SJSA1 (cell line): Measurements from ENCODE around the gene NTNG1. TPM values are rescaled to one million over a fixed set of nuclear protein-coding genes. Genes with fewer than 3 reads are reported as not detected.

Experiments
- DNase-seq, 2 experiments: peaks; one replicate each; pipeline ENCODE4 v3.0.0-alpha.2; 2015 to 2020; ENCODE audit warnings: low spot score in 2 of 2, low read depth in 1 of 2
- H3K27ac ChIP-seq: fragments of 250-450 bp; sonication (Bioruptor Pico); 2 replicates; pipeline ENCODE4 v1.5.1; 2020; ENCODE audit warnings: mild to moderate bottlenecking, moderate library complexity
- H3K27me3 ChIP-seq: fragments of 250-450 bp; sonication (Bioruptor Pico); replicated peaks from 2 replicates; pipeline ENCODE4 v1.5.1; 2020; ENCODE audit warnings: mild to moderate bottlenecking, moderate library complexity
- H3K36me3 ChIP-seq: fragments of 250-450 bp; sonication (Bioruptor Pico); 2 replicates; pipeline ENCODE4 v1.5.1; 2020; ENCODE audit warnings: mild to moderate bottlenecking
- H3K4me1 ChIP-seq: fragments of 250-450 bp; sonication (Bioruptor Pico); replicated peaks from 2 replicates; pipeline ENCODE4 v1.6.1; 2021; ENCODE audit warnings: mild to moderate bottlenecking
- H3K4me3 ChIP-seq: fragments of 250-450 bp; sonication (Bioruptor Pico); 2 replicates; pipeline ENCODE4 v1.5.1; 2020; ENCODE audit warnings: mild to moderate bottlenecking
- H3K9me3 ChIP-seq: fragments of 250-450 bp; sonication (Bioruptor Pico); replicated peaks from 2 replicates; pipeline ENCODE4 v1.5.1; 2020; ENCODE audit warnings: mild to moderate bottlenecking
- total RNA-seq: library from RNA; depleted of rRNA; stranded (reverse); fragments of >200 nt; shearing (Covaris generic); gene quantifications from 2 replicates; pipeline ENCODE4 v1.2.3, GENCODE V29; 2014

Gene NTNG1
- total RNA-seq, 1 experiment from 2014 or later: not detected

- no peaks in the 10 kb centered on the region for H3K27me3 ChIP-seq
- no peaks in the 10 kb centered on the region for H3K4me1 ChIP-seq
- H3K4me3 ChIP-seq: no peak overlapping the region
- no peak overlapping the region for H3K27ac ChIP-seq
- DNase-seq: no peak
- H3K9me3 ChIP-seq: no peaks in the 10 kb centered on the region
- no peaks in the 10 kb centered on the region for H3K36me3 ChIP-seq
Measured at GRCh38 chr1:107272321-107272720, 131.5 kb downstream of the NTNG1 start.

- H3K4me3 ChIP-seq: no peak overlapping the region
- H3K27ac ChIP-seq: no peak overlapping the region
- no peaks in the 10 kb centered on the region for H3K9me3 ChIP-seq
- no peaks in the 10 kb centered on the region for H3K27me3 ChIP-seq
- no peaks in the 10 kb centered on the region for H3K36me3 ChIP-seq
- DNase-seq: no peak
- no peaks in the 10 kb centered on the region for H3K4me1 ChIP-seq
Measured at GRCh38 chr1:107273515-107273914, 132.7 kb downstream of the NTNG1 start.

- no peaks in the 10 kb centered on the region for H3K27me3 ChIP-seq
- H3K9me3 ChIP-seq: no peaks in the 10 kb centered on the region
Measured at GRCh38 chr1:107274227-107274626, 133.4 kb downstream of the NTNG1 start.

GRCh38 chr1:107276247-107276646 is 135.4 kb downstream of the NTNG1 start:
- no peak overlapping the region for H3K27ac ChIP-seq
- no peak for DNase-seq
- H3K9me3 ChIP-seq: no peaks in the 10 kb centered on the region
- no peaks in the 10 kb centered on the region for H3K36me3 ChIP-seq
- H3K4me1 ChIP-seq: no peaks in the 10 kb centered on the region
- no peak overlapping the region for H3K4me3 ChIP-seq
- no peaks in the 10 kb centered on the region for H3K27me3 ChIP-seq

More at GRCh38 chr1:107274227-107274626, 133.4 kb downstream of the NTNG1 start:
- H3K4me3 ChIP-seq: no peak overlapping the region
- no peak for DNase-seq
- H3K27ac ChIP-seq: no peak overlapping the region
- H3K36me3 ChIP-seq: no peaks in the 10 kb centered on the region
- H3K4me1 ChIP-seq: no peaks in the 10 kb centered on the region

- H3K27me3 ChIP-seq: no peaks in the 10 kb centered on the region
- H3K4me1 ChIP-seq: no peaks in the 10 kb centered on the region
- no peaks in the 10 kb centered on the region for H3K36me3 ChIP-seq
- H3K9me3 ChIP-seq: no peaks in the 10 kb centered on the region
- H3K4me3 ChIP-seq: no peak overlapping the region
- H3K27ac ChIP-seq: no peak overlapping the region
- no peak for DNase-seq
Measured at GRCh38 chr1:107277022-107277421, 136.2 kb downstream of the NTNG1 start.

GRCh38 chr1:107286125-107286524 is 145.3 kb downstream of the NTNG1 start:
- H3K4me3 ChIP-seq: no peak overlapping the region
- no peaks in the 10 kb centered on the region for H3K36me3 ChIP-seq
- H3K27ac ChIP-seq: no peak overlapping the region
- DNase-seq: no peak
- no peaks in the 10 kb centered on the region for H3K9me3 ChIP-seq
- no peaks in the 10 kb centered on the region for H3K27me3 ChIP-seq
- no peaks in the 10 kb centered on the region for H3K4me1 ChIP-seq

- no peaks in the 10 kb centered on the region for H3K9me3 ChIP-seq
- no peaks in the 10 kb centered on the region for H3K36me3 ChIP-seq
- no peak for DNase-seq
- H3K4me1 ChIP-seq: no peaks in the 10 kb centered on the region
- H3K27me3 ChIP-seq: no peaks in the 10 kb centered on the region
- no peak overlapping the region for H3K27ac ChIP-seq
- H3K4me3 ChIP-seq: no peak overlapping the region
Measured at GRCh38 chr1:107291987-107292386, 151.1 kb downstream of the NTNG1 start.

- Histone ChIP-seq H3K36me3 (no peaks in the 10 kb centered on the region), H3K27ac (no peak overlapping the region), H3K4me3 (no peak overlapping the region), H3K4me1 (no peaks in the 10 kb centered on the region), H3K27me3 (no peaks in the 10 kb centered on the region), H3K9me3 (no peaks in the 10 kb centered on the region)
- no peak for DNase-seq
Measured at GRCh38 chr1:107293901-107294613, 153.2 kb downstream of the NTNG1 start.

GRCh38 chr1:107294686-107295085 is 153.8 kb downstream of the NTNG1 start:
- no peaks in the 10 kb centered on the region for H3K4me1 ChIP-seq
- H3K27ac ChIP-seq: no peak overlapping the region

GRCh38 chr1:107297681-107298080 is 156.8 kb downstream of the NTNG1 start:
- DNase-seq: no peak
- H3K27ac ChIP-seq: no peak overlapping the region
- H3K4me1 ChIP-seq: no peaks in the 10 kb centered on the region
- no peak overlapping the region for H3K4me3 ChIP-seq
- no peaks in the 10 kb centered on the region for H3K27me3 ChIP-seq
- no peaks in the 10 kb centered on the region for H3K36me3 ChIP-seq
- H3K9me3 ChIP-seq: no peaks in the 10 kb centered on the region

More at GRCh38 chr1:107294686-107295085, 153.8 kb downstream of the NTNG1 start:
- Histone ChIP-seq H3K9me3 (no peaks in the 10 kb centered on the region), H3K36me3 (no peaks in the 10 kb centered on the region), H3K27me3 (no peaks in the 10 kb centered on the region), H3K4me3 (no peak overlapping the region)
- no peak for DNase-seq

GRCh38 chr1:107298526-107298925 is 157.7 kb downstream of the NTNG1 start:
- no peak overlapping the region for H3K27ac ChIP-seq
- no peaks in the 10 kb centered on the region for H3K9me3 ChIP-seq
- H3K36me3 ChIP-seq: no peaks in the 10 kb centered on the region
- DNase-seq: no peak
- no peak overlapping the region for H3K4me3 ChIP-seq
- H3K27me3 ChIP-seq: no peaks in the 10 kb centered on the region
- H3K4me1 ChIP-seq: no peaks in the 10 kb centered on the region

- Histone ChIP-seq H3K4me3 (no peak overlapping the region), H3K27me3 (no peaks in the 10 kb centered on the region), H3K27ac (no peak overlapping the region), H3K9me3 (no peaks in the 10 kb centered on the region), H3K36me3 (no peaks in the 10 kb centered on the region), H3K4me1 (no peaks in the 10 kb centered on the region)
- DNase-seq: no peak
Measured at GRCh38 chr1:107299521-107299920, 158.7 kb downstream of the NTNG1 start.

GRCh38 chr1:107309962-107310361 is 169.1 kb downstream of the NTNG1 start:
- Histone ChIP-seq H3K36me3 (no peaks in the 10 kb centered on the region), H3K9me3 (no peaks in the 10 kb centered on the region), H3K4me1 (no peaks in the 10 kb centered on the region), H3K27me3 (no peaks in the 10 kb centered on the region), H3K27ac (no peak overlapping the region), H3K4me3 (no peak overlapping the region)
- no peak for DNase-seq

GRCh38 chr1:107315652-107316051 is 174.8 kb downstream of the NTNG1 start:
- H3K4me1 ChIP-seq: no peaks in the 10 kb centered on the region
- H3K36me3 ChIP-seq: no peaks in the 10 kb centered on the region
- H3K9me3 ChIP-seq: no peaks in the 10 kb centered on the region
- H3K4me3 ChIP-seq: no peak overlapping the region
- no peak for DNase-seq
- H3K27me3 ChIP-seq: no peaks in the 10 kb centered on the region
- no peak overlapping the region for H3K27ac ChIP-seq

- no peaks in the 10 kb centered on the region for H3K9me3 ChIP-seq
- H3K4me1 ChIP-seq: no peaks in the 10 kb centered on the region
- no peak for DNase-seq
- no peak overlapping the region for H3K4me3 ChIP-seq
- no peaks in the 10 kb centered on the region for H3K36me3 ChIP-seq
- no peak overlapping the region for H3K27ac ChIP-seq
- no peaks in the 10 kb centered on the region for H3K27me3 ChIP-seq
Measured at GRCh38 chr1:107318932-107319331, 178.1 kb downstream of the NTNG1 start.
